SKM-1 (cell line): ENCODE measurements around the gene TIMM23.
A peak's percentile ranks its signal among the peaks of the same experiment; 100 is the strongest.
"Not testable (repeated sequence)": the region's sequence is repeated elsewhere in the genome, so short reads cannot be mapped to it uniquely, and the experiment has no call there.

ENCODE experiments used
- DNase-seq: peaks from one replicate; lab custom pipeline; 2025; ENCODE audit not compliant: unreplicated experiment; lab: John Stamatoyannopoulos, UW

Gene TIMM23

GRCh38 chr10:45972106-45972812 is at the start of gene TIMM23:
TIMM23 (plus strand) TSS chr10:45972489; CDS start chr10:45972625, 136 bp downstream.
- DNase-seq: peak; percentile 40

- not testable (repeated sequence) for DNase-seq
These were observed 45.5 kb upstream of the TIMM23 start for GRCh38 chr10:45926790-45927189.

GRCh38 chr10:45931305-45931704 is 41.0 kb upstream of the TIMM23 start:
- DNase-seq: not testable (repeated sequence)

- not testable (repeated sequence) for DNase-seq
These were observed 37.5 kb upstream of the TIMM23 start for GRCh38 chr10:45934788-45935187.

- DNase-seq: not testable (repeated sequence)
These were observed 33.1 kb upstream of the TIMM23 start for GRCh38 chr10:45939176-45939697.

GRCh38 chr10:45941196-45941595 is 31.1 kb upstream of the TIMM23 start:
- DNase-seq: not testable (repeated sequence)

GRCh38 chr10:45945476-45945875 is 26.8 kb upstream of the TIMM23 start:
- DNase-seq: not testable (repeated sequence)

- DNase-seq: not testable (repeated sequence)
These were observed 24.9 kb upstream of the TIMM23 start for GRCh38 chr10:45947363-45947762.

GRCh38 chr10:45948801-45949200 is 23.5 kb upstream of the TIMM23 start:
- DNase-seq: not testable (repeated sequence)

- DNase-seq: not testable (repeated sequence)
These were observed 17.9 kb upstream of the TIMM23 start for GRCh38 chr10:45954367-45954766.

GRCh38 chr10:45956634-45957033 is 15.7 kb upstream of the TIMM23 start:
- DNase-seq: not testable (repeated sequence)

GRCh38 chr10:45957928-45958327 is 14.4 kb upstream of the TIMM23 start:
- DNase-seq: not testable (repeated sequence)

- not testable (repeated sequence) for DNase-seq
These were observed 9.4 kb upstream of the TIMM23 start for GRCh38 chr10:45962686-45963452.

GRCh38 chr10:45971019-45971418 is 1.3 kb upstream of the TIMM23 start:
- not testable (repeated sequence) for DNase-seq

- not testable (repeated sequence) for DNase-seq
These were observed 565 bp upstream of the TIMM23 start for GRCh38 chr10:45971742-45972105.

- not testable (repeated sequence) for DNase-seq
These were observed 502 bp downstream of the TIMM23 start for GRCh38 chr10:45972813-45973169.

GRCh38 chr10:45974041-45974440 is 1.8 kb downstream of the TIMM23 start:
- DNase-seq: not testable (repeated sequence)

- DNase-seq: not testable (repeated sequence)
These were observed 6.3 kb downstream of the TIMM23 start for GRCh38 chr10:45978554-45978953.

GRCh38 chr10:45981367-45981766 is 9.1 kb downstream of the TIMM23 start:
- DNase-seq: not testable (repeated sequence)

- not testable (repeated sequence) for DNase-seq
These were observed 11.4 kb downstream of the TIMM23 start for GRCh38 chr10:45983538-45984186.

- DNase-seq: not testable (repeated sequence)
These were observed 12.2 kb downstream of the TIMM23 start for GRCh38 chr10:45984473-45984872.
